HG03565 (cell line): Measurements from ENCODE around the gene DOHH.

ENCODE experiments used
- ATAC-seq: cut with Tn5 transposase; IDR thresholded peaks from one replicate; pipeline ENCODE4 v1.9.1; 2021; ENCODE audit warnings: mild to moderate bottlenecking, moderate library complexity; ENCODE audit not compliant: unreplicated experiment

DOHH gene

GRCh38 chr19:3505598-3506383 is 5.3 kb upstream of the DOHH start, which contains the start of gene FZR1:
Gene FZR1, plus strand, starts transcription at chr19:3506311. Its CDS starts 16,679 bp downstream, at chr19:3522990.
- ATAC-seq, result peak; percentile 88

- ATAC-seq, result no peak
Observed at GRCh38 chr19:3504735-3505134, 4.3 kb upstream of the DOHH start.

- no peak for ATAC-seq
Observed at GRCh38 chr19:3503036-3503572, 2.6 kb upstream of the DOHH start.

GRCh38 chr19:3501780-3502179 is 1.3 kb upstream of the DOHH start:
- no peak for ATAC-seq

GRCh38 chr19:3499738-3500428 is 591 bp downstream of the DOHH start:
- no peak for ATAC-seq

- no peak for ATAC-seq
Observed at GRCh38 chr19:3497757-3498520, 2.5 kb downstream of the DOHH start.

GRCh38 chr19:3496392-3497273 is 3.8 kb downstream of the DOHH start:
- no peak for ATAC-seq

- ATAC-seq, result no peak
Observed at GRCh38 chr19:3494559-3494958, 5.9 kb downstream of the DOHH start.

GRCh38 chr19:3494051-3494450 is 6.4 kb downstream of the DOHH start:
- ATAC-seq, result no peak

GRCh38 chr19:3493651-3494050 is 6.8 kb downstream of the DOHH start:
- ATAC-seq, result no peak

- ATAC-seq, result no peak
Observed at GRCh38 chr19:3492919-3493318, 7.6 kb downstream of the DOHH start.

- no peak for ATAC-seq
Observed at GRCh38 chr19:3492131-3492839, 8.2 kb downstream of the DOHH start.

GRCh38 chr19:3491396-3492119 is 8.9 kb downstream of the DOHH start:
- ATAC-seq, result no peak

- ATAC-seq, result no peak
Observed at GRCh38 chr19:3483226-3483628, 17.2 kb downstream of the DOHH start, which contains the start of gene SMIM44. Gene SMIM44, minus strand, starts transcription at chr19:3483441. Its CDS starts 38 bp downstream, at chr19:3483403.

- no peak for ATAC-seq
Observed at GRCh38 chr19:3482507-3483225, 17.8 kb downstream of the DOHH start.

GRCh38 chr19:3481241-3482090 is 19.0 kb downstream of the DOHH start:
- ATAC-seq, result no peak

GRCh38 chr19:3480383-3481091 is 19.9 kb downstream of the DOHH start, which contains the start of gene SMIM24:
Gene SMIM24, minus strand, starts transcription at chr19:3480525. Its CDS starts 62 bp downstream, at chr19:3480463.
- no peak for ATAC-seq
